HEK293T (cell line): Measurements from ENCODE around the gene EXOSC9.

Experiments
- CTCF ChIA-PET: fragments of 350-600 bp; formaldehyde crosslinking; extraction: SDS; loops from one replicate; lab custom pipeline; 2021; ENCODE audit warnings: antibody characterized with exemption, inconsistent platforms; lab: Yijun Ruan, JAX
- POLR2A ChIA-PET: fragments of 350-600 bp; formaldehyde crosslinking; extraction: SDS; loops from one replicate; lab custom pipeline; 2020; ENCODE audit warnings: antibody characterized with exemption, inconsistent platforms; lab: Yijun Ruan, JAX
- DNase-seq: peaks from one replicate; pipeline ENCODE4 v3.0.0; 2012; ENCODE audit warnings: mixed read lengths; ENCODE audit errors: extremely low spot score
- ARNT ChIP-seq: fragments of 450-650 bp; IDR thresholded peaks from 2 replicates; pipeline ENCODE4 v1.6.1; 2017; ENCODE audit warnings: mild to moderate bottlenecking
- BHLHE40 ChIP-seq: fragments of 450-650 bp; IDR thresholded peaks from 2 replicates; pipeline ENCODE4 v1.6.1; 2016; ENCODE audit warnings: mild to moderate bottlenecking, moderate library complexity, borderline replicate concordance
- CTBP1 ChIP-seq: fragments of 450-650 bp; IDR thresholded peaks from 2 replicates; pipeline ENCODE4 v1.6.1; 2016; ENCODE audit warnings: borderline replicate concordance
- ELF4 ChIP-seq: fragments of 450-650 bp; IDR thresholded peaks from 2 replicates; pipeline ENCODE4 v1.6.1; 2017; ENCODE audit warnings: antibody characterized with exemption
- FOXA1 ChIP-seq: fragments of 450-650 bp; IDR thresholded peaks from 2 replicates; pipeline ENCODE4 v1.6.1; 2016; ENCODE audit warnings: mild to moderate bottlenecking
- FOXK2 ChIP-seq: fragments of 450-650 bp; IDR thresholded peaks from 2 replicates; pipeline ENCODE4 v1.6.1; 2016; ENCODE audit warnings: mild to moderate bottlenecking
- FOXM1 ChIP-seq: fragments of 450-650 bp; IDR thresholded peaks from 2 replicates; pipeline ENCODE4 v1.6.1; 2017; ENCODE audit warnings: mild to moderate bottlenecking, borderline replicate concordance
- HDGF ChIP-seq: fragments of 450-650 bp; IDR thresholded peaks from 2 replicates; pipeline ENCODE4 v1.6.1; 2017; ENCODE audit warnings: antibody characterized with exemption, borderline replicate concordance
- L3MBTL2 ChIP-seq: fragments of 450-650 bp; conservative IDR thresholded peaks from 2 replicates; pipeline ENCODE4 v1.6.1; 2016; ENCODE audit warnings: mild to moderate bottlenecking
- LEF1 ChIP-seq: fragments of 450-650 bp; IDR thresholded peaks from 2 replicates; pipeline ENCODE4 v1.6.1; 2017; ENCODE audit warnings: mild to moderate bottlenecking, borderline replicate concordance
- NFRKB ChIP-seq: fragments of 450-650 bp; IDR thresholded peaks from 2 replicates; pipeline ENCODE4 v1.6.1; 2016; ENCODE audit warnings: mild to moderate bottlenecking, moderate library complexity
- PKNOX1 ChIP-seq: fragments of 450-650 bp; IDR thresholded peaks from 2 replicates; pipeline ENCODE4 v1.6.1; 2016
- SP1 ChIP-seq: fragments of 450-650 bp; IDR thresholded peaks from 2 replicates; pipeline ENCODE4 v1.6.1; 2017
- SUZ12 ChIP-seq: fragments of 450-650 bp; IDR thresholded peaks from 2 replicates; pipeline ENCODE4 v1.6.1; 2016; ENCODE audit warnings: mild to moderate bottlenecking
- TARDBP ChIP-seq: fragments of 450-650 bp; IDR thresholded peaks from 2 replicates; pipeline ENCODE4 v1.6.1; 2016
- ZNF384 ChIP-seq: fragments of 450-650 bp; IDR thresholded peaks from 2 replicates; pipeline ENCODE4 v1.6.1; 2016

EXOSC9 gene

GRCh38 chr4:121784975-121785374, 16.1 kb upstream of the EXOSC9 start:
- no peak for DNase-seq
- CTCF ChIA-PET: no interaction called here
- TF ChIP-seq FOXA1 (no peak), HDGF (no peak), ELF4 (no peak), SUZ12 (no peak), ZNF384 (no peak), FOXK2 (no peak), CTBP1 (no peak), SP1 (no peak), FOXM1 (no peak), PKNOX1 (no peak), TARDBP (no peak), ARNT (no peak), LEF1 (no peak), BHLHE40 (no peak), L3MBTL2 (no peak), NFRKB (no peak)
- POLR2A ChIA-PET: interaction anchor here (1.5 kb wide), 1 partner anchor 16 kb away, joined by 5 read pairs; the partner anchor contains the start of gene EXOSC9

GRCh38 chr4:121785479-121785878, 15.6 kb upstream of the EXOSC9 start:
- DNase-seq: no peak
- CTCF ChIA-PET: no interaction called here
- POLR2A ChIA-PET: interaction anchor here (1.5 kb wide), 1 partner anchor 16 kb away, joined by 5 read pairs; the partner anchor contains the start of gene EXOSC9
- TF ChIP-seq BHLHE40: no peak

GRCh38 chr4:121786221-121786620, 14.9 kb upstream of the EXOSC9 start:
- TF ChIP-seq SP1 (no peak), CTBP1 (no peak), HDGF (no peak)
- DNase-seq: no peak
- ChIA-PET POLR2A (interaction anchor here (1.5 kb wide), 1 partner anchor 15 kb away, joined by 5 read pairs; the partner anchor contains the start of gene EXOSC9), CTCF (no interaction called here)

- DNase-seq: no peak
- POLR2A ChIA-PET: no interaction called here
- CTCF ChIA-PET: no interaction called here
- TF ChIP-seq TARDBP: no peak
- TF ChIP-seq FOXA1: no peak
- TF ChIP-seq ELF4: no peak
- no peak for TF ChIP-seq SP1
- no peak for TF ChIP-seq FOXK2
- no peak for TF ChIP-seq ARNT
- no peak for TF ChIP-seq HDGF
Observed at GRCh38 chr4:121788896-121789295, 12.2 kb upstream of the EXOSC9 start.

GRCh38 chr4:121789455-121789854, 11.7 kb upstream of the EXOSC9 start:
- ChIA-PET POLR2A (interaction anchor here (1.6 kb wide), 1 partner anchor 11 kb away, joined by 8 read pairs; the partner anchor contains the start of gene EXOSC9), CTCF (no interaction called here)
- DNase-seq: no peak
- TF ChIP-seq BHLHE40 (no peak), SUZ12 (no peak), ARNT (no peak), ELF4 (no peak), ZNF384 (no peak), SP1 (no peak), NFRKB (no peak), FOXM1 (no peak), TARDBP (no peak), FOXK2 (no peak), LEF1 (no peak), HDGF (no peak), FOXA1 (no peak)

GRCh38 chr4:121789960-121790829, 10.9 kb upstream of the EXOSC9 start:
- TF ChIP-seq ZNF384 (no peak), CTBP1 (no peak), BHLHE40 (no peak), ELF4 (no peak), FOXA1 (no peak), NFRKB (no peak), L3MBTL2 (no peak), TARDBP (no peak), SP1 (no peak)
- ChIA-PET POLR2A (interaction anchor here (1.6 kb wide), 1 partner anchor 11 kb away, joined by 8 read pairs; the partner anchor contains the start of gene EXOSC9), CTCF (interaction anchor here (0.7 kb wide), 1 partner anchor 12 kb away, joined by 3 read pairs; no protein-coding TSS in a partner anchor)
- no peak for DNase-seq

- no peak for DNase-seq
- TF ChIP-seq ELF4 (no peak), SUZ12 (no peak)
- ChIA-PET CTCF (no interaction called here), POLR2A (interaction anchor here (1.6 kb wide), 1 partner anchor 10 kb away, joined by 8 read pairs; the partner anchor contains the start of gene EXOSC9)
Observed at GRCh38 chr4:121790976-121791375, 10.1 kb upstream of the EXOSC9 start.
